Neural cell (in vitro differentiated cells): Measurements from ENCODE around the gene ITGB2. TPM values are rescaled to one million over a fixed set of nuclear protein-coding genes. Genes with fewer than 3 reads are reported as not detected.

Source experiments
- H2AFZ ChIP-seq: fragments of 200-600, 300-800 bp; sonication (generic), shearing (Covaris generic); 2 replicates; pipeline ENCODE4 v1.6.0; 2014; ENCODE audit warnings: low read depth, mild to moderate bottlenecking, antibody characterized with exemption, low read length, moderate library complexity
- H3F3A ChIP-seq: fragments of 200-600 bp; shearing (Covaris generic); 2 replicates; pipeline ENCODE4 v1.6.1; 2016; ENCODE audit warnings: mild to moderate bottlenecking, moderate library complexity, mixed read lengths, antibody characterized with exemption, low read length; ENCODE audit not compliant: insufficient read depth, poor library complexity, severe bottlenecking
- H3K27ac ChIP-seq: fragments of 200-600, 300-800 bp; sonication (generic), shearing (Covaris generic); 2 replicates; pipeline ENCODE4 v1.5.1; 2014; ENCODE audit warnings: mild to moderate bottlenecking, low read length, moderate library complexity
- H3K27me3 ChIP-seq: fragments of 300-800, 200-600 bp; sonication (generic), shearing (Covaris generic); 2 replicates; pipeline ENCODE4 v1.6.0; 2014; ENCODE audit warnings: mild to moderate bottlenecking, low read depth, low read length, moderate library complexity; ENCODE audit not compliant: insufficient read depth
- H3K36me3 ChIP-seq: fragments of 300-800, 200-600 bp; sonication (generic), shearing (Covaris generic); 2 replicates; pipeline ENCODE4 v1.5.1; 2014; ENCODE audit warnings: mild to moderate bottlenecking, antibody characterized with exemption, low read length, moderate library complexity; ENCODE audit not compliant: insufficient read depth
- H3K4me2 ChIP-seq: fragments of 300-800, 200-600 bp; sonication (generic), shearing (Covaris generic); 2 replicates; pipeline ENCODE4 v1.6.0; 2014; ENCODE audit warnings: mild to moderate bottlenecking, low read length
- H3K4me3 ChIP-seq: fragments of 300-800, 200-600 bp; sonication (generic), shearing (Covaris generic); 2 replicates; pipeline ENCODE4 v1.5.1; 2014; ENCODE audit warnings: mild to moderate bottlenecking, low read length, moderate library complexity
- H3K79me2 ChIP-seq: fragments of 200-600 bp; shearing (Covaris generic); replicated peaks from 2 replicates; pipeline ENCODE4 v1.6.0; 2014; ENCODE audit warnings: mild to moderate bottlenecking, low read length, moderate library complexity; ENCODE audit not compliant: insufficient read depth
- H3K9ac ChIP-seq: fragments of 300-800, 200-600 bp; sonication (generic), shearing (Covaris generic); 2 replicates; pipeline ENCODE4 v1.6.1; 2016; ENCODE audit warnings: mild to moderate bottlenecking, low read length, mixed read lengths
- H3K9me2 ChIP-seq: fragments of 200-600 bp; shearing (Covaris generic); 2 replicates; pipeline ENCODE4 v1.6.1; 2016; ENCODE audit warnings: mild to moderate bottlenecking, low read length, mixed read lengths; ENCODE audit not compliant: insufficient read depth
- H3K9me3 ChIP-seq: fragments of 200-600, 300-800 bp; sonication (generic), shearing (Covaris generic); 2 replicates; pipeline ENCODE4 v1.6.1; 2016; ENCODE audit warnings: mild to moderate bottlenecking, mixed run types, low read length, moderate library complexity, mixed read lengths
- H4K20me1 ChIP-seq: fragments of 200-600 bp; shearing (Covaris generic); 2 replicates; pipeline ENCODE4 v1.6.1; 2016; ENCODE audit warnings: mild to moderate bottlenecking, mixed run types; ENCODE audit not compliant: insufficient read depth
- CTCF ChIP-seq: fragments of 450-650 bp; IDR thresholded peaks from 2 replicates; pipeline ENCODE4 v1.5.1; 2014; ENCODE audit warnings: antibody characterized with exemption, mild to moderate bottlenecking, moderate library complexity; ENCODE audit not compliant: poor library complexity, severe bottlenecking
- EP300 ChIP-seq: fragments of 450-650 bp; conservative IDR thresholded peaks from 2 replicates; pipeline ENCODE4 v1.6.1; 2014; ENCODE audit warnings: antibody characterized with exemption, mild to moderate bottlenecking, moderate library complexity; ENCODE audit not compliant: poor library complexity, severe bottlenecking
- EZH2 ChIP-seq: fragments of 200-600, 300-800 bp; shearing (Covaris generic), sonication (generic); IDR thresholded peaks from 2 replicates; pipeline ENCODE4 v1.6.1; 2014; ENCODE audit warnings: antibody characterized with exemption, low read length, borderline replicate concordance, mild to moderate bottlenecking; ENCODE audit not compliant: insufficient read depth, poor library complexity, severe bottlenecking
- MXI1 ChIP-seq: fragments of 450-650 bp; conservative IDR thresholded peaks from 2 replicates; pipeline ENCODE4 v1.6.1; 2014; ENCODE audit warnings: antibody characterized with exemption, mild to moderate bottlenecking; ENCODE audit not compliant: poor library complexity, severe bottlenecking
- POLR2AphosphoS5 ChIP-seq: IDR thresholded peaks from 2 replicates; pipeline ENCODE4 v1.6.1; 2012
- RAD21 ChIP-seq: fragments of 450-650 bp; conservative IDR thresholded peaks from 2 replicates; pipeline ENCODE4 v1.6.1; 2014; ENCODE audit warnings: antibody characterized with exemption, mild to moderate bottlenecking, moderate library complexity
- SMC3 ChIP-seq: fragments of 450-650 bp; conservative IDR thresholded peaks from 2 replicates; pipeline ENCODE4 v1.6.1; 2014; ENCODE audit warnings: antibody characterized with exemption, mild to moderate bottlenecking, moderate library complexity; ENCODE audit not compliant: poor library complexity
- TAF1 ChIP-seq: IDR thresholded peaks from 2 replicates; pipeline ENCODE4 v1.6.1; 2012; ENCODE audit warnings: low read depth
- polyA plus RNA-seq: library from polyadenylated mRNA; depleted of rRNA; stranded (reverse); fragments of >200 nt; gene quantifications from 2 replicates; pipeline ENCODE4 v1.2.3, GENCODE V29; 2014
- TF ChIP-seq, protein P1 (sequence below): IDR thresholded peaks from 2 replicates; pipeline ENCODE4 v1.6.1; 2012; ENCODE audit warnings: borderline replicate concordance

ITGB2 gene
- polyA plus RNA-seq, 1 donor from 2014 or later = not detected

GRCh38 chr21:44865561-44866280, 55.0 kb downstream of the ITGB2 start:
- H4K20me1 ChIP-seq = peaks cover 58% of the 10 kb centered on the region
- H3K9me3 ChIP-seq = no peaks in the 10 kb centered on the region

GRCh38 chr21:44862869-44863685, 57.6 kb downstream of the ITGB2 start:
- Histone ChIP-seq H3K79me2 (peaks cover 62% of the 10 kb centered on the region), H3K27me3 (no peaks in the 10 kb centered on the region), H3K4me2 (no peak overlapping the region), H3K9me3 (no peaks in the 10 kb centered on the region), H2AFZ (no peak overlapping the region), H3F3A (no peaks in the 10 kb centered on the region), H3K9ac (no peak overlapping the region), H3K36me3 (no peaks in the 10 kb centered on the region), H3K9me2 (no peaks in the 10 kb centered on the region), H4K20me1 (peaks cover 46% of the 10 kb centered on the region), H3K27ac (no peak overlapping the region), H3K4me3 (no peak overlapping the region)
- TF ChIP-seq SMC3 = no peak
- no peak for TF ChIP-seq MXI1
- no peak for TF ChIP-seq TAF1
- TF ChIP-seq EP300 = no peak
- TF ChIP-seq RAD21 = no peak
- no peak for TF ChIP-seq EZH2

More at GRCh38 chr21:44865561-44866280, 55.0 kb downstream of the ITGB2 start:
- peaks cover 81% of the 10 kb centered on the region for H3K79me2 ChIP-seq
- H3K4me2 ChIP-seq = no peak overlapping the region
- H3K9me2 ChIP-seq = no peaks in the 10 kb centered on the region
- H3K27ac ChIP-seq = no peak overlapping the region
- no peaks in the 10 kb centered on the region for H3F3A ChIP-seq
- no peak overlapping the region for H3K9ac ChIP-seq
- no peak for TF ChIP-seq SMC3
- no peak for TF ChIP-seq POLR2AphosphoS5
- TF ChIP-seq MXI1 = no peak
- no peak for TF ChIP-seq EP300
- TF ChIP-seq EZH2 = no peak
- TF ChIP-seq TAF1 = no peak
- TF ChIP-seq RAD21 = no peak
- no peak for TF ChIP-seq CTCF
- TF ChIP-seq, protein P1, sequence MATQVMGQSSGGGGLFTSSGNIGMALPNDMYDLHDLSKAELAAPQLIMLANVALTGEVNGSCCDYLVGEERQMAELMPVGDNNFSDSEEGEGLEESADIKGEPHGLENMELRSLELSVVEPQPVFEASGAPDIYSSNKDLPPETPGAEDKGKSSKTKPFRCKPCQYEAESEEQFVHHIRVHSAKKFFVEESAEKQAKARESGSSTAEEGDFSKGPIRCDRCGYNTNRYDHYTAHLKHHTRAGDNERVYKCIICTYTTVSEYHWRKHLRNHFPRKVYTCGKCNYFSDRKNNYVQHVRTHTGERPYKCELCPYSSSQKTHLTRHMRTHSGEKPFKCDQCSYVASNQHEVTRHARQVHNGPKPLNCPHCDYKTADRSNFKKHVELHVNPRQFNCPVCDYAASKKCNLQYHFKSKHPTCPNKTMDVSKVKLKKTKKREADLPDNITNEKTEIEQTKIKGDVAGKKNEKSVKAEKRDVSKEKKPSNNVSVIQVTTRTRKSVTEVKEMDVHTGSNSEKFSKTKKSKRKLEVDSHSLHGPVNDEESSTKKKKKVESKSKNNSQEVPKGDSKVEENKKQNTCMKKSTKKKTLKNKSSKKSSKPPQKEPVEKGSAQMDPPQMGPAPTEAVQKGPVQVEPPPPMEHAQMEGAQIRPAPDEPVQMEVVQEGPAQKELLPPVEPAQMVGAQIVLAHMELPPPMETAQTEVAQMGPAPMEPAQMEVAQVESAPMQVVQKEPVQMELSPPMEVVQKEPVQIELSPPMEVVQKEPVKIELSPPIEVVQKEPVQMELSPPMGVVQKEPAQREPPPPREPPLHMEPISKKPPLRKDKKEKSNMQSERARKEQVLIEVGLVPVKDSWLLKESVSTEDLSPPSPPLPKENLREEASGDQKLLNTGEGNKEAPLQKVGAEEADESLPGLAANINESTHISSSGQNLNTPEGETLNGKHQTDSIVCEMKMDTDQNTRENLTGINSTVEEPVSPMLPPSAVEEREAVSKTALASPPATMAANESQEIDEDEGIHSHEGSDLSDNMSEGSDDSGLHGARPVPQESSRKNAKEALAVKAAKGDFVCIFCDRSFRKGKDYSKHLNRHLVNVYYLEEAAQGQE = no peak
- no peaks in the 10 kb centered on the region for H3K27me3 ChIP-seq
- H3K4me3 ChIP-seq = no peak overlapping the region
- no peak overlapping the region for H2AFZ ChIP-seq
- no peaks in the 10 kb centered on the region for H3K36me3 ChIP-seq
